ENCODE results near the gene NEK10. TPM values are rescaled to one million over a fixed set of nuclear protein-coding genes. Genes with fewer than 3 reads are reported as not detected.

Gene NEK10
- total RNA-seq, 1 experiment from 2014 or later, result 1.7 TPM

DNA sequence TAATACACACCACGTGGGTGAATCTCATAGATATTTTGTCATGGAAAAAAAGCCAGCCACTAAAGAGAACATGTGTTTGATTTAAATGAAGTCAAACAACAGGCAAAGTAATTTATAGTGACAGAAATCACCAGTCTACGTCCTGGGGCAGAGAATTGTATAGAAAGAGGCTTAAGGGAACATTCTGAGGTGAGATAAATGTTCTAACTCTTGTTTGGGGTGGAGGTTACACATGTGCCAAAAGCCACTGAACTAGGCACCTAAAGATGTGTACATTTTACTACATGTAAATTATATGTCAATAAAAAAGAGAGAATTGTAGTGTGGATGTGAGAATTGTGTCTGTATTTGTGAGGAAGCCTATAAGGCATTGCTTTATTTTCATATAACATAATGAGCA, 184.9 kb downstream of the NEK10 start:
- Histone ChIP-seq H3K79me2 (ENCODE audit: low read length) (no peaks in the 10 kb centered on the region), H4K20me1 (ENCODE audit: low read length) (no peaks in the 10 kb centered on the region), H3K4me1 (ENCODE audit: insufficient read depth, low read length) (no peaks in the 10 kb centered on the region), H3K36me3 (ENCODE audit: low read depth, low read length) (no peaks in the 10 kb centered on the region), H3K4me3 (ENCODE audit: low read length) (no peak overlapping the region), H3K4me2 (ENCODE audit: low read length) (no peak overlapping the region), H3K9me3 (ENCODE audit: low read length) (no peaks in the 10 kb centered on the region), H3K27ac (ENCODE audit: low read length) (no peak overlapping the region), H3K9ac (ENCODE audit: low read length) (no peak overlapping the region), H2AFZ (ENCODE audit: low read length) (no peak overlapping the region), H3K27me3 (ENCODE audit: low read length) (0 out of 2 replicates have a peak, but pooled peaks cover 6% of the 10 kb centered on the region), H3K9me2 (replicated peaks; ENCODE audit: low read length) (no peaks in the 10 kb centered on the region), H3F3A (ENCODE audit: low read length, unreplicated experiment) (no peaks in the 10 kb centered on the region)
- TF ChIP-seq, protein P1, sequence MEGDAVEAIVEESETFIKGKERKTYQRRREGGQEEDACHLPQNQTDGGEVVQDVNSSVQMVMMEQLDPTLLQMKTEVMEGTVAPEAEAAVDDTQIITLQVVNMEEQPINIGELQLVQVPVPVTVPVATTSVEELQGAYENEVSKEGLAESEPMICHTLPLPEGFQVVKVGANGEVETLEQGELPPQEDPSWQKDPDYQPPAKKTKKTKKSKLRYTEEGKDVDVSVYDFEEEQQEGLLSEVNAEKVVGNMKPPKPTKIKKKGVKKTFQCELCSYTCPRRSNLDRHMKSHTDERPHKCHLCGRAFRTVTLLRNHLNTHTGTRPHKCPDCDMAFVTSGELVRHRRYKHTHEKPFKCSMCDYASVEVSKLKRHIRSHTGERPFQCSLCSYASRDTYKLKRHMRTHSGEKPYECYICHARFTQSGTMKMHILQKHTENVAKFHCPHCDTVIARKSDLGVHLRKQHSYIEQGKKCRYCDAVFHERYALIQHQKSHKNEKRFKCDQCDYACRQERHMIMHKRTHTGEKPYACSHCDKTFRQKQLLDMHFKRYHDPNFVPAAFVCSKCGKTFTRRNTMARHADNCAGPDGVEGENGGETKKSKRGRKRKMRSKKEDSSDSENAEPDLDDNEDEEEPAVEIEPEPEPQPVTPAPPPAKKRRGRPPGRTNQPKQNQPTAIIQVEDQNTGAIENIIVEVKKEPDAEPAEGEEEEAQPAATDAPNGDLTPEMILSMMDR (conservative IDR thresholded peaks at IDR 0.05; ENCODE audit: low read depth, low read length), result no peak
- TF ChIP-seq EZH2phosphoT487 (IDR thresholded peaks at IDR 0.05; ENCODE audit: borderline replicate concordance, low read length), result no peak
- TF ChIP-seq EZH2 (IDR thresholded peaks at IDR 0.05; ENCODE audit: low read length, unreplicated experiment), result no peak
- ChIA-PET CTCF (no interaction called here), POLR2A (ENCODE audit: unreplicated experiment) (no interaction called here)
- intact Hi-C loops (cut with micrococcal nuclease), result no loop called here
- ATAC-seq, result no peak
- no TSS peak for BruUV-seq (replicated peaks)
- no peak for DNase-seq

DNA sequence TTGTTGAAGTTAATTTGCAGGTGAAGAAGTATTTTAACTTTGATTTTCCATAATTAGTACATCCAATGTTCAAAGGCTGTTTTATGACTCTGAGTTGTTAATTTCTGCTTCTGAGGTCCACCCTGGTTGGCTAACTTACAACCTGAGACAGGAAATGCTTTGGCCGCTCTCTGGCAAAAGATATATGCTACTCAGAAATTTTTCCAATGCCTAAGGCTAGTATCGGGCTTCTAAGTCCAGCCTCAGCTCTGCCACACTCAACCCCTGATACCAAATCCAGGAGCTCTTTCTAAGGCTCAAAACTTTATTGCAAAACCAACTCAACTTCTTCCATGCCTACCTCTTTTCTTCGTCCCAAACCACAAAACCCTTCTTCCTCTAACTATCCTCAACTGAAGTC, 192.9 kb downstream of the NEK10 start:
- CTCF ChIA-PET, result no interaction called here
- BruUV-seq (replicated peaks), result no TSS peak

DNA sequence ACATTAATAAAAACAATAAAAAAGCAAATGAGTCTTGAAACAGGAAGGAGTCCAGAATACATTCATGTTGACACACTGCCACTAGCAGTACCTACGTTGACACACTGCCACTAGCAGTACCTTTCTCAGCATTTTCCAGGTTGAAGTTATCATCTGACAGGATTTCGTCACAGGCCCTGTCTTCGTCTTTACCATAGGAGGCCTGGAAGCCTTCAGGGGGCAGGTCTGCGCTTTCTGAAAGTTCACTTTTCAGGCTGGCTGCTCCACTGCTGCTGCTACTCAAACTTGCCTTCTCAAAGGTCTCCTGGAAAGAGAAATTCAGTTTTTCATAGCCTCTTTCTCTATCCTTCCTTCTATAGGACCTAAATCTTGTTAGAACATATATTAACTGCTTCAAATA, 194.7 kb downstream of the NEK10 start:
- no peaks in the 10 kb centered on the region for H3K4me1 ChIP-seq (ENCODE audit: insufficient read depth, low read length)
- H3K9me3 ChIP-seq (ENCODE audit: low read length), result no peaks in the 10 kb centered on the region
- H3K79me2 ChIP-seq (ENCODE audit: low read length), result no peaks in the 10 kb centered on the region
- H3F3A ChIP-seq (ENCODE audit: low read length, unreplicated experiment), result no peaks in the 10 kb centered on the region
- H3K4me2 ChIP-seq (ENCODE audit: low read length), result no peak overlapping the region
- H3K36me3 ChIP-seq (ENCODE audit: low read depth, low read length), result no peaks in the 10 kb centered on the region
- ATAC-seq, result no peak
- CTCF ChIA-PET, result no interaction called here
- DNase-seq, result no peak
- no peak overlapping the region for H3K27ac ChIP-seq (ENCODE audit: low read length)
- BruUV-seq (replicated peaks), result no TSS peak
- intact Hi-C loops (cut with micrococcal nuclease), result no loop called here
- H3K27me3 ChIP-seq (ENCODE audit: low read length), result peaks cover 12% of the 10 kb centered on the region; the same call in 1 of the 2 replicates
- TF ChIP-seq EZH2phosphoT487 (IDR thresholded peaks at IDR 0.05; ENCODE audit: borderline replicate concordance, low read length), result no peak
- TF ChIP-seq EZH2 (IDR thresholded peaks at IDR 0.05; ENCODE audit: low read length, unreplicated experiment), result no peak
- TF ChIP-seq, protein P1 (conservative IDR thresholded peaks at IDR 0.05; ENCODE audit: low read depth, low read length), result no peak
- POLR2A ChIA-PET (ENCODE audit: unreplicated experiment), result no interaction called here
- no peaks in the 10 kb centered on the region for H3K9me2 ChIP-seq (replicated peaks; ENCODE audit: low read length)
- H3K4me3 ChIP-seq (ENCODE audit: low read length), result no peak overlapping the region
- no peak overlapping the region for H2AFZ ChIP-seq (ENCODE audit: low read length)
- H3K9ac ChIP-seq (ENCODE audit: low read length), result no peak overlapping the region
- H4K20me1 ChIP-seq (ENCODE audit: low read length), result no peaks in the 10 kb centered on the region

More for the DNA sequence above, 192.9 kb downstream of the NEK10 start:
- Histone ChIP-seq H2AFZ (ENCODE audit: low read length) (no peak overlapping the region), H3K9me2 (replicated peaks; ENCODE audit: low read length) (no peaks in the 10 kb centered on the region), H3K4me3 (ENCODE audit: low read length) (no peak overlapping the region), H3K27me3 (ENCODE audit: low read length) (peaks cover 12% of the 10 kb centered on the region; the same call in 1 of the 2 replicates), H3F3A (ENCODE audit: low read length, unreplicated experiment) (no peaks in the 10 kb centered on the region), H3K9me3 (ENCODE audit: low read length) (no peaks in the 10 kb centered on the region), H3K79me2 (ENCODE audit: low read length) (no peaks in the 10 kb centered on the region), H3K9ac (ENCODE audit: low read length) (no peak overlapping the region), H3K27ac (ENCODE audit: low read length) (no peak overlapping the region), H3K36me3 (ENCODE audit: low read depth, low read length) (no peaks in the 10 kb centered on the region), H3K4me2 (ENCODE audit: low read length) (no peak overlapping the region), H4K20me1 (ENCODE audit: low read length) (no peaks in the 10 kb centered on the region), H3K4me1 (ENCODE audit: insufficient read depth, low read length) (no peaks in the 10 kb centered on the region)
- intact Hi-C loops (cut with micrococcal nuclease), result no loop called here
- ATAC-seq (no peak), DNase-seq (no peak)
- POLR2A ChIA-PET (ENCODE audit: unreplicated experiment), result no interaction called here
- TF ChIP-seq, protein P1 (conservative IDR thresholded peaks at IDR 0.05; ENCODE audit: low read depth, low read length), result no peak
- TF ChIP-seq EZH2phosphoT487 (IDR thresholded peaks at IDR 0.05; ENCODE audit: borderline replicate concordance, low read length), result no peak
- no peak for TF ChIP-seq EZH2 (IDR thresholded peaks at IDR 0.05; ENCODE audit: low read length, unreplicated experiment)

Data from PC-3 (cell line).